Subcutaneous abdominal adipose tissue (tissue), 5 donors: ENCODE measurements around the gene FIBP.
"Not testable (repeated sequence)": the region's sequence is repeated elsewhere in the genome, so short reads cannot be mapped to it uniquely, and the experiment has no call there.

Experiments used
- H3K27ac ChIP-seq: one replicate; pipeline ENCODE4 v1.7.0; 2013; ENCODE audit warnings: low read depth, mild to moderate bottlenecking, inconsistent platforms, low read length, moderate library complexity
- H3K27me3 ChIP-seq, 5 donors: one replicate each; pipeline ENCODE4 v1.7.0; 2013; ENCODE audit warnings: low read length in 5 of 5, inconsistent platforms in 1 of 5; ENCODE audit not compliant: control insufficient read depth in 5 of 5, insufficient read depth in 4 of 5
- H3K36me3 ChIP-seq, 5 donors: one replicate each; pipeline ENCODE4 v1.7.0; 2013; ENCODE audit warnings: low read length in 5 of 5; ENCODE audit not compliant: control insufficient read depth in 5 of 5, insufficient read depth in 5 of 5
- H3K4me1 ChIP-seq, 5 donors: one replicate each; pipeline ENCODE4 v1.7.0; 2013; ENCODE audit warnings: low read length in 5 of 5, mild to moderate bottlenecking in 3 of 5, moderate library complexity in 1 of 5; ENCODE audit not compliant: control insufficient read depth in 5 of 5, insufficient read depth in 5 of 5
- H3K4me3 ChIP-seq, 5 donors: one replicate each; pipeline ENCODE4 v1.7.0; 2013; ENCODE audit warnings: low read length in 5 of 5, low read depth in 1 of 5
- H3K9ac ChIP-seq, 5 donors: one replicate each; pipeline ENCODE4 v1.7.0; 2013; ENCODE audit warnings: low read length in 5 of 5, mild to moderate bottlenecking in 4 of 5, moderate library complexity in 3 of 5
- H3K9me3 ChIP-seq, 5 donors: one replicate each; pipeline ENCODE4 v1.7.0; 2013; ENCODE audit warnings: low read length in 5 of 5; ENCODE audit not compliant: control insufficient read depth in 5 of 5
- donor health status: healthy.
- donor health status: healthy.
- donor health status: healthy.
- donor health status: healthy.
- donor health status: healthy.

The FIBP gene

GRCh38 chr11:65854161-65854592 lies 34.1 kb downstream of the FIBP start:
- H3K27ac ChIP-seq, result no peak overlapping the region
- peaks cover 11 to 28% (median 22%) of the 10 kb centered on the region in 5 donors for H3K4me1 ChIP-seq

GRCh38 chr11:65853246-65853979 lies 34.9 kb downstream of the FIBP start:
- Histone ChIP-seq H3K4me3 (no peak overlapping the region), H3K27ac (no peak overlapping the region), H3K9ac (no peak overlapping the region), H3K4me1 (peaks cover 7 to 21% (median 15%) of the 10 kb centered on the region in 5 donors), H3K27me3 (no peaks in the 10 kb centered on the region), H3K36me3 (peaks cover 0 to 58% (median 51%) of the 10 kb centered on the region in 5 donors), H3K9me3 (peaks cover 0 to 7% (median 5%) of the 10 kb centered on the region in 5 donors)

More at GRCh38 chr11:65854161-65854592, 34.1 kb downstream of the FIBP start:
- Histone ChIP-seq H3K4me3 (no peak overlapping the region), H3K9ac (no peak overlapping the region), H3K9me3 (peaks cover 0 to 7% (median 5%) of the 10 kb centered on the region in 5 donors), H3K36me3 (peaks cover 0 to 58% (median 51%) of the 10 kb centered on the region in 5 donors), H3K27me3 (no peaks in the 10 kb centered on the region)

- peaks cover 0 to 7% (median 5%) of the 10 kb centered on the region in 5 donors for H3K9me3 ChIP-seq
- peaks cover 0 to 58% (median 51%) of the 10 kb centered on the region in 5 donors for H3K36me3 ChIP-seq
- no peaks in the 10 kb centered on the region for H3K27me3 ChIP-seq
- H3K27ac ChIP-seq, result no peak overlapping the region
- peaks cover 7 to 19% (median 13%) of the 10 kb centered on the region in 5 donors for H3K4me1 ChIP-seq
- no peak overlapping the region for H3K4me3 ChIP-seq
- no peak overlapping the region for H3K9ac ChIP-seq
These were observed 35.6 kb downstream of the FIBP start for GRCh38 chr11:65852508-65853245.

- Histone ChIP-seq H3K36me3 (peaks cover 0 to 58% (median 51%) of the 10 kb centered on the region in 5 donors), H3K27me3 (no peaks in the 10 kb centered on the region), H3K4me3 (no peak overlapping the region), H3K4me1 (peaks cover 7 to 18% (median 13%) of the 10 kb centered on the region in 5 donors), H3K9ac (no peak overlapping the region), H3K27ac (no peak overlapping the region), H3K9me3 (peaks cover 0 to 7% (median 5%) of the 10 kb centered on the region in 5 donors)
These were observed 36.3 kb downstream of the FIBP start for GRCh38 chr11:65851811-65852507.

GRCh38 chr11:65851083-65851579 lies 37.1 kb downstream of the FIBP start:
- Histone ChIP-seq H3K27ac (no peak overlapping the region), H3K4me1 (peaks cover 2 to 10% (median 5%) of the 10 kb centered on the region in 5 donors), H3K27me3 (no peaks in the 10 kb centered on the region), H3K4me3 (no peak overlapping the region), H3K36me3 (peaks cover 0 to 57% (median 51%) of the 10 kb centered on the region in 5 donors), H3K9ac (no peak overlapping the region), H3K9me3 (peaks cover 0 to 7% (median 5%) of the 10 kb centered on the region in 5 donors)

GRCh38 chr11:65850217-65851082 lies 37.8 kb downstream of the FIBP start:
- Histone ChIP-seq H3K27ac (no peak overlapping the region), H3K4me3 (no peak overlapping the region), H3K27me3 (no peaks in the 10 kb centered on the region), H3K36me3 (peaks cover 0 to 50% (median 45%) of the 10 kb centered on the region in 5 donors), H3K9ac (no peak overlapping the region), H3K4me1 (peaks cover 0 to 3% (median 0%) of the 10 kb centered on the region in 5 donors), H3K9me3 (peaks cover 0 to 7% (median 5%) of the 10 kb centered on the region in 5 donors)

DNA sequence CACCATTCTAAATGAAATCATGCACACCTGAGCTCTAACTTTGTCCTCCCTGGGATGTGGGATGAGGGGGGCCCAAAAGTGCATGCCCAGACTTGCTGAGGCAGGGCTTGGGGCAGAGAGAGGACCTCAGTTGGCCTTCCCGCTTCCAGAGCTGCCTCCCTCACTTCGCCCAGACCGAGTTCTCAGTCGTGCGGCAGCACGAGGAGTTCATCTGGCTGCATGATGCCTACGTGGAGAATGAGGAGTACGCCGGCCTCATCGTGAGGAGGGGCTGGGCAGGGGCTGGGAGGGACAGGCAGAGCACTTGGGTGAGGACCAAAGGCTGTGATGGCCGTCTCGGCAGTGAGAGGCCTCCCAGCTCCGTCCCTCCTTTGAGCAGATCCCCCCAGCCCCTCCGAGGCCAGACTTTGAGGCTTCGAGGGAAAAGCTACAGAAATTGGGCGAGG lies 38.5 kb downstream of the FIBP start:
- no peaks in the 10 kb centered on the region for H3K4me1 ChIP-seq
- peaks cover 0 to 43% (median 38%) of the 10 kb centered on the region in 5 donors for H3K36me3 ChIP-seq
- no peaks in the 10 kb centered on the region for H3K27me3 ChIP-seq
- H3K9ac ChIP-seq, result no peak overlapping the region
- H3K9me3 ChIP-seq, result peaks cover 0 to 7% (median 5%) of the 10 kb centered on the region in 5 donors
- no peak overlapping the region for H3K27ac ChIP-seq
- H3K4me3 ChIP-seq, result no peak overlapping the region

GRCh38 chr11:65849366-65849765 lies 38.9 kb downstream of the FIBP start:
- H3K9ac ChIP-seq, result no peak overlapping the region
- H3K27me3 ChIP-seq, result no peaks in the 10 kb centered on the region
- H3K4me1 ChIP-seq, result no peaks in the 10 kb centered on the region
- no peak overlapping the region for H3K4me3 ChIP-seq
- H3K36me3 ChIP-seq, result peaks cover 0 to 39% (median 34%) of the 10 kb centered on the region in 5 donors
- peaks cover 0 to 7% (median 5%) of the 10 kb centered on the region in 5 donors for H3K9me3 ChIP-seq
- H3K27ac ChIP-seq, result no peak overlapping the region

- not testable (repeated sequence) for H3K4me3 ChIP-seq, H3K9ac ChIP-seq, H3K27ac ChIP-seq, H3K4me1 ChIP-seq, H3K9me3 ChIP-seq, H3K27me3 ChIP-seq
- peaks cover 0 to 32% (median 27%) of the 10 kb centered on the region in 5 donors for H3K36me3 ChIP-seq
These were observed 39.6 kb downstream of the FIBP start for GRCh38 chr11:65848693-65849092.
